Tibial artery (tissue), 4 donors: ENCODE measurements around the gene TPK1.

Experiments
- DNase-seq, 2 donors: peaks; one replicate each; pipeline ENCODE4 v3.0.0-alpha.2; 2019
- H3K27ac ChIP-seq, 2 donors: fragments of 200-600 bp; sonication (generic) in 1 of 2; 1 replicate in 1 of 2; 2 replicates in 1 of 2; pipeline ENCODE4 v1.5.1; 2018 to 2019; ENCODE audit warnings: mild to moderate bottlenecking in 1 of 2
- H3K27me3 ChIP-seq, 2 donors: fragments of 200-600 bp; sonication (generic) in 1 of 2; one replicate each; pipeline versions ENCODE4 v1.5.1 to v1.6.0; 2016 to 2019
- H3K36me3 ChIP-seq, 3 donors: fragments of 200-600 bp; sonication (generic) in 2 of 3; one replicate each; pipeline ENCODE4 v1.5.1; 2016 to 2019; ENCODE audit warnings: mild to moderate bottlenecking in 2 of 3
- H3K4me1 ChIP-seq, 4 donors: fragments of 200-600 bp; sonication (generic) in 2 of 4; 1 replicate in 3 of 4; 2 replicates in 1 of 4; pipeline ENCODE4 v1.5.1; 2016 to 2019
- H3K4me3 ChIP-seq, 2 donors: fragments of 200-600 bp; sonication (generic) in 1 of 2; 1 replicate in 1 of 2; 2 replicates in 1 of 2; pipeline ENCODE4 v1.5.1; 2018 to 2019; ENCODE audit warnings: mild to moderate bottlenecking in 2 of 2
- H3K9me3 ChIP-seq, 3 donors: fragments of 200-600 bp; sonication (generic) in 1 of 3; one replicate each; pipeline ENCODE4 v1.5.1; 2016 to 2019
- intact Hi-C: fragments of 100-400 bp; cut with DNase I; formaldehyde crosslinking; loops from one replicate; pipeline ENCODE4 v1.15.0; 2023; ENCODE audit warnings: low total_unique reads
- TF ChIP-seq, protein P1 (sequence below), 2 experiments: fragments of 200-600 bp in 1 of 2; fragments of 450-650 bp in 1 of 2; IDR thresholded peaks; one replicate each; pipeline ENCODE4 v1.5.1; 2017 to 2019; ENCODE audit warnings: antibody characterized with exemption in 2 of 2, mild to moderate bottlenecking in 1 of 2, moderate library complexity in 1 of 2

TPK1 gene

DNA sequence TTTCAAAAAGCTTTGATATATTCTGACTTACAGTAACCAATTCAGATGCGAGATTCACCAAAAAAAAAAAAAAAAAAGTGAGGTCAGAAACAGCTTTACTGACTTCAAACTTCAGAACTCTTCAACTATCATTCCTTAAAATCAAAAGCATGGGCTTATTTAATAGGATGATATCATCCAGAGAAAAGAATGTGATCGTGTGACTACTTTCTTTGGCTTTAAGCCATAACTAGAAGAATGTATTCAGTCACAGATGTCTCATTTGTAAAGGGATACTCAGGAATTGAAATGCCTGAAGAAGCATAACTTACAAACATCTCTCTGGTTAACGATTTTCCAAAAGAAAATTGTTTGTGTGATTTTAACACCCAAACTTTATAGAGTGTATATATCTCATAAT, 11.5 kb downstream of the TPK1 start:
- no peak overlapping the region for H3K4me3 ChIP-seq
- DNase-seq = no peak
- no peaks in the 10 kb centered on the region for H3K9me3 ChIP-seq
- H3K27ac ChIP-seq = no peak overlapping the region
- H3K27me3 ChIP-seq = no peaks in the 10 kb centered on the region
- TF ChIP-seq, protein P1, sequence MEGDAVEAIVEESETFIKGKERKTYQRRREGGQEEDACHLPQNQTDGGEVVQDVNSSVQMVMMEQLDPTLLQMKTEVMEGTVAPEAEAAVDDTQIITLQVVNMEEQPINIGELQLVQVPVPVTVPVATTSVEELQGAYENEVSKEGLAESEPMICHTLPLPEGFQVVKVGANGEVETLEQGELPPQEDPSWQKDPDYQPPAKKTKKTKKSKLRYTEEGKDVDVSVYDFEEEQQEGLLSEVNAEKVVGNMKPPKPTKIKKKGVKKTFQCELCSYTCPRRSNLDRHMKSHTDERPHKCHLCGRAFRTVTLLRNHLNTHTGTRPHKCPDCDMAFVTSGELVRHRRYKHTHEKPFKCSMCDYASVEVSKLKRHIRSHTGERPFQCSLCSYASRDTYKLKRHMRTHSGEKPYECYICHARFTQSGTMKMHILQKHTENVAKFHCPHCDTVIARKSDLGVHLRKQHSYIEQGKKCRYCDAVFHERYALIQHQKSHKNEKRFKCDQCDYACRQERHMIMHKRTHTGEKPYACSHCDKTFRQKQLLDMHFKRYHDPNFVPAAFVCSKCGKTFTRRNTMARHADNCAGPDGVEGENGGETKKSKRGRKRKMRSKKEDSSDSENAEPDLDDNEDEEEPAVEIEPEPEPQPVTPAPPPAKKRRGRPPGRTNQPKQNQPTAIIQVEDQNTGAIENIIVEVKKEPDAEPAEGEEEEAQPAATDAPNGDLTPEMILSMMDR (IDR thresholded peaks at IDR 0.05) = no peak
- H3K4me1 ChIP-seq = peaks cover 0 to 41% (median 6%) of the 10 kb centered on the region in 4 donors
- no peaks in the 10 kb centered on the region for H3K36me3 ChIP-seq
- intact Hi-C loops = no loop called here

DNA sequence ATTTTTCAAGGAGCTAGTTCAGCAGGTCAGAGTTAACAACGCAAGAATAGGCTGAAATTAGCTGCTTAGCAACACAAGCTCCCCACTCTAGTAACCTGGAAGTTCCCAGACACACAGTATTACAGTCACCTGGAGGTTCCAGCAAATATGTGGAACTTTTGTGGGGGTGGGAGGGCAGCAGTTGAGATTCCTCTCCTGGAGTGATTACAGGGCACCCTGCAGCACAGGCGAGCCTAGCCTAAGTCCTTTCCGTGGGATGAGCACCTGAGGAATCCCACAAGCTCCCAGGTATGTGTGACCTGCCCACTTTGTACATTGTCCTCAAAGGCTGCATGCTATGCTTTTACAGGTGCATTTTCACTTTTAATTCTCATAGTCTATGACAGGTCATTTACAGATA, 13.6 kb downstream of the TPK1 start:
- intact Hi-C loops = no loop called here
- no peak overlapping the region for H3K4me3 ChIP-seq
- H3K27ac ChIP-seq = no peak overlapping the region
- no peak for DNase-seq
- H3K36me3 ChIP-seq = no peaks in the 10 kb centered on the region
- H3K27me3 ChIP-seq = no peaks in the 10 kb centered on the region
- peaks cover 0 to 34% (median 6%) of the 10 kb centered on the region in 4 donors for H3K4me1 ChIP-seq
- no peaks in the 10 kb centered on the region for H3K9me3 ChIP-seq
- TF ChIP-seq, protein P1 (IDR thresholded peaks at IDR 0.05) = no peak

DNA sequence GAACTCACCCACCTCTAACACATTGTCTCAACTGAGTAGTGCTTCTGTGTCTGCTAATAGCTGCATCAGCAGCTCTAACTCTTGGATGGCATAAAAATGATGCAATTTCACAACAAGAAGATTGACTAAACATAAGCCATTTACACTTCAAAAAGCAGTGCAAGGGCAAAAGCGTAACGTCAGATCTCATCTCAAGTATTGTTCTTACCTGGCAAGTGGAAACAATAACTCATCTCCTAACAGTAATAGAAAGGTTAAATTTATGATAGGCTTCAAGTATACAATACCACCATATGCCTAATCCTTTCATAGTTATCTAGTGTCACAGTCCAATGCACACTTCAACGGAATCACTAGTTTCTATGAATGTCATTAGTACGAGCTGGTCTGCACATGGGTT, 14.8 kb downstream of the TPK1 start:
- no peaks in the 10 kb centered on the region for H3K9me3 ChIP-seq
- no peaks in the 10 kb centered on the region for H3K27me3 ChIP-seq
- TF ChIP-seq, protein P1 (IDR thresholded peaks at IDR 0.05) = no peak
- no peaks in the 10 kb centered on the region for H3K36me3 ChIP-seq
- no peak for DNase-seq
- peaks cover 0 to 22% (median 5%) of the 10 kb centered on the region in 4 donors for H3K4me1 ChIP-seq
- H3K4me3 ChIP-seq = no peak overlapping the region
- intact Hi-C loops = no loop called here
- no peak overlapping the region for H3K27ac ChIP-seq

DNA sequence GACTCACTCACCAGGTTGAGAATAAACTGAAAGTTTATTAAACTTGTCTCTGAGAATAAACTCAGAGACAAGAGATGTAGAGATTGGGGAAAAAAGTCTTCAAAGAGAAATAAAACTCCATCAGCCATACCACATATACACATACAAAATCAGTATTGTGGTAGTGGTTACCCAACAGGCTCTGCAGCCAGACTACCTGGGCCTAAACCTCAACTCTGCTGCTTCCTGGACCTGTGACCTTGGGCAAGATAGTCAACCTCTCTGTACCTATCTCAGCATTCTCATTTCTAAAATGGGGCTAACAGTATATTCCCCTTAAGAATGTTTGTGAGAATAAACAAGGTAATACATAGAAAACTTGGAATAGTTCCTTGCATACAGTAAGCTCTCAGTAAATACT, 15.3 kb downstream of the TPK1 start:
- TF ChIP-seq, protein P1 (IDR thresholded peaks at IDR 0.05) = no peak
- Histone ChIP-seq H3K9me3 (no peaks in the 10 kb centered on the region), H3K4me1 (peaks cover 0 to 17% (median 5%) of the 10 kb centered on the region in 4 donors), H3K27me3 (no peaks in the 10 kb centered on the region), H3K4me3 (no peak overlapping the region), H3K36me3 (no peaks in the 10 kb centered on the region), H3K27ac (no peak overlapping the region)
- intact Hi-C loops = no loop called here
- no peak for DNase-seq

DNA sequence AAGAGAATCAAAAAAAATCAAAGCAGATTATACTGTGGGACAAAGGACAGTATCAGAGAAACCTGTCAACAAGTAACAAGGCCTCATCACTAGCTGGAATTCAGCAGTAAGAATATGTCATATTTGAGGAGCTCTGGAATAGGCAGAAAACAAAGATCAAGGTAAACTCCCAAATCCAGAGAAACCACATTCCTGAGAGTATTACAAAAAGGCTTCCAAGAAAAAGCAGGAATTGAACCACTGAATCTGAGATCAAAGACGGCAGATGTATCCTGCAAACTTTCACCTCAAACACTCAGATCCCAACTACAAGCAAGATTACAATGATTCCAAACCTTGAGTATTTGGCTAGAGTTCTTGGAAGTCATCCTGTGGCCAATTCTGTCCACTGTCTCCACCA, 16.3 kb downstream of the TPK1 start:
- intact Hi-C loops = no loop called here
- Histone ChIP-seq H3K27ac (no peak overlapping the region), H3K4me1 (peaks cover 0 to 9% (median 4%) of the 10 kb centered on the region in 4 donors), H3K36me3 (no peaks in the 10 kb centered on the region), H3K27me3 (no peaks in the 10 kb centered on the region), H3K4me3 (no peak overlapping the region), H3K9me3 (no peaks in the 10 kb centered on the region)
- TF ChIP-seq, protein P1 (IDR thresholded peaks at IDR 0.05) = no peak
- DNase-seq = no peak

DNA sequence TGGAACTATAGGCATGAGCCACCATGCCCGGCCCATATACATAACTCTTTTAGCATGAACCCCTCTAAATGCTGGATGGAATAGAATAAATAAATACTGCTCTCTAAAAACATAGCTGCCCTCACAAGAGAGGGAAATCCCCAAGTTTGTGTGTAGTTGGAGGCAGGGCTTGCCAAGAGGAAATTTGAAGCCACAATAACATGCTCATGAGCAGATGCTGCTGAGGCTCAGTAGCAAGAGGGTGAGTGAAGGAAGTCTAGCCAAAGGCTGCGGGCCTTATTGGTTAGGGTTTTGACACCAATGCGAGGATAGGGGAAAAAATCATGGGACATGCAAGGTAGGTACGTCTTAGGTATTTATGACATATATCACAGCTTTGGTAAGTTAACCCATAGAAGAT, 17.3 kb downstream of the TPK1 start:
- no peaks in the 10 kb centered on the region for H3K27me3 ChIP-seq
- no peaks in the 10 kb centered on the region for H3K36me3 ChIP-seq
- H3K9me3 ChIP-seq = no peaks in the 10 kb centered on the region
- no peak for DNase-seq
- TF ChIP-seq, protein P1 (IDR thresholded peaks at IDR 0.05) = no peak
- H3K4me3 ChIP-seq = no peak overlapping the region
- no peaks in the 10 kb centered on the region for H3K4me1 ChIP-seq
- no peak overlapping the region for H3K27ac ChIP-seq
- intact Hi-C loops = no loop called here
